ENCODE results near the gene PCNA. TPM values are rescaled to one million over a fixed set of nuclear protein-coding genes. Genes with fewer than 3 reads are reported as not detected.
"Not testable (repeated sequence)": the region's sequence is repeated elsewhere in the genome, so short reads cannot be mapped to it uniquely, and the experiment has no call there.

The PCNA gene
- total RNA-seq, 1 experiment from 2014 or later: 571 TPM

GRCh38 chr20:5099009-5099408 lies 20.7 kb downstream of the PCNA start:
- DNase-seq (ENCODE audit: low spot score): not testable (repeated sequence)

GRCh38 chr20:5096463-5096862 lies 23.3 kb downstream of the PCNA start:
- DNase-seq (ENCODE audit: low spot score): no peak

GRCh38 chr20:5095931-5096330 lies 23.8 kb downstream of the PCNA start:
- DNase-seq (ENCODE audit: low spot score): no peak

DNA sequence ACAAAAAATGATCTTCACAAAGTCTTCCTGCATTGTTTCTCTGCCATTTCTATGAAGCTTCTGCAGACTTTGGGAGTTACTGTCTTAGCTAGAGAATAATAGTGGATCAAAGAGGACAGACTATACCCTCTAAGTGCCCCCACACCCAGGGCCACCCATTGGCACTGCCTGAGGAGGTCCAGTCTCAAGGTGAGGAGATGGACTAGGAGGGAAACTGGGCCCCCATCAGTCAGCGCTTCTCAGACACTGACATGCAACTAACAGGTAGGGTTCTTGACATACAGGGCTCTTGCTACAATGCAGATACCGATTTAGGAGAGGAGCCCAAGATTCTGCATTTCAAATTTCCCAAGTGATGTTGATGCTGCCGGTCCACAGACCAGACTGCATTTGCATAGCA lies 24.3 kb downstream of the PCNA start:
- DNase-seq (ENCODE audit: low spot score): no peak

DNA sequence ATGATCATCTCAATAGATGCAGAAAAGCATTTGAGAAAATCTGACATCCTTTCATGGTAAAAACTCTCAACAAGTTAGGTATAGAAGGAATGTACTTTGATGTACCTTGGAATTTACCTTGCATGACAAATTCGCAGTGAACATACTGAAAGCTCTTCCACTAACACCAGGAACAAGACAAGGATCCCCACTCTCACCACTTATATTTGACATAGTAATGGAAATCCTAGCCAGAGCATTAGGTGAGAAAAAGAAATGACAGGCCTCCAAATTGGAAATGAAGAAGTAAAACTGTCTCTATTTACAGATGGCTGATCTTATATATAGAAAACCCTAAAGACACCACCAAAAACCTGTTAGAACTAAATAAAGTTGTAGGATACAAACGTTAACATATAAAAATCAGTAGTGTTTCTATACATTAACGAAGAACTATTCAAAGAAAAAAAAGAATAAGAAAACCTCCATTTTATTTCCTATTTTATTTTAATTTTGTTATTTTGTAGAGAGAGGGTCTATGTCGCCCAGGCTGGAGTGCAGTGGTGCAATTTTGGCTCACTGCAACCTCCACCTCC lies 26.9 kb downstream of the PCNA start:
- DNase-seq (ENCODE audit: low spot score): no peak

DNA sequence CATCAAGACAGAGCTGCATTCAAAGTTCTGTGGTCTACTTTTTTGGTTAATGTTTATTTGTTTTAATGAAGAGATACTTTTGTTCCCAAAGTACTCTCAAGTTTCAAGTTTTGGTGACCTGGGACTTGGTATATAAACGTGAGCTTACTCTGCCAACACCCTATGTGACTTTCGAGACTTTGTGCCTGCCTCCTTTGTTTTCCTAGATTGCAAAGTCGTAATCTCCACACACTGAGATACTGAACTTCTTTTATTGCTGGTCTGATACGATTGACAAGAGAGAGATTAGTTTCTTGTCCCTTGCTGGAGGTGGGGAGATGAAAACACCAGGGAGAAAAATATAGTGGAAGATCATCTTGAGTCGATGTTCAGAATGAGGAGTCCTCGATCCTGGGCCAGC lies 27.9 kb downstream of the PCNA start:
- no peak for DNase-seq (ENCODE audit: low spot score)

GRCh38 chr20:5090191-5090590 lies 29.6 kb downstream of the PCNA start:
- no peak for DNase-seq (ENCODE audit: low spot score)

DNA sequence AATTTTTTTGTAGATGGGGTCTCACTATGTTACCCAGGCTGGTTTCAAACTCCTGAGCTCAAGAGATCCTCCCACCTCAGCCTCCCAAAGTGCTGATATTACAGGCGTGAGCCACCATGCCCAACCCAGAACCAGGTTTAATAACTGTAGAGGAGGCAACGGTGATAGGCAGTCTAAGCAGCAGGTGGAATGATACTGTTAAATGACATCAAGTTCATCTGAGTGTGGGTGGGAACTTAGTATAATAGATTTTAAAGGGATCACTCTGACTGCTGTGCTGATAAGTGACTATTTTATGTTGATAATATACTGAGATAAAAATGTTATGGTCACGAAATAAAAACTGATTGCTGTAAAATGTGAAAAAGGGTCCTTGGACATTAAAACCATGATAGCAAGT lies 31.1 kb downstream of the PCNA start:
- DNase-seq (ENCODE audit: low spot score): no peak

DNA sequence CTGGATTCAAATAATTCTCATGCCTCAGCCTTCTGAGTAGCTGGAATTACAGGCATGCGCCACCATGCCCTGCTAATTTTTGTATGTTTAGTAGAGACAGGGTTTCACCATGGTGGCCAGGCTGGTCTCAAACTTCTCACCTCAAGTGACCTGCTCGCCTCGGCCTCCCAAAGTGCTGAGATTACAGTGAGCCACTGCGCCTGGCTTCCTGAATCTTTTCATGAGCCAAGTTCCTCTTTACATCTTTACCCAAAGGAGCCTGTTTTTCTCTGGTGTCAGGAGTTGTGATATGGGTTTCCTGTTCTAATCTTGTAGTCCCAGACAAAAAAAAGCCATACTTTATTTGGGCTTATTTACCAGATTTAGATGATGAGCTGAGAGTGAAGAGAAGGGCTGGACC lies 34.4 kb downstream of the PCNA start:
- no peak for DNase-seq (ENCODE audit: low spot score)

DNA sequence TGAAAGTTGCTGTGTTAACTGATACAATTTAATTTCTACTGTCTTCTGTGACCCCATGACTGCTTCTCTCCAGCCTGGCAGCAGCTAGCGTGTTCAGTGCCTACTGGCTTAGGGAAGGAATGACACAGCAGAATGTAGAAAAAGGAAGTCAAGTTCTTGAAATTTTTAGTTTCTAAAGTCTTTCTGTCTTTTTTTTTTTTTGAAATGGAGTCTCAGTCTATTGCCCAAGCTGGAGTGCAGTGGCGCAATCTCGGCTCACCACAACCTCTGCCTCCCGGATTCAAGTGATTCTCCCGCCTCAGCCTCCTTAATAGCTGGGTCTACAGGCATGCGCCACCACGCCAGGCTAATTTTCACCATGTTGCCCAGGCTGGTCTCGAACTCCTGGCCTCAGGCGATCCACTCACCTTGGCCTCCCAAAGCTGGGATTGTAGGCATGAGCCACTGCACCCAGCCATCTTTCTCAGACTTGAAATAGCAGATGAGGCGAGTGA lies 39.3 kb downstream of the PCNA start:
- DNase-seq (ENCODE audit: low spot score): peak; percentile 80

DNA sequence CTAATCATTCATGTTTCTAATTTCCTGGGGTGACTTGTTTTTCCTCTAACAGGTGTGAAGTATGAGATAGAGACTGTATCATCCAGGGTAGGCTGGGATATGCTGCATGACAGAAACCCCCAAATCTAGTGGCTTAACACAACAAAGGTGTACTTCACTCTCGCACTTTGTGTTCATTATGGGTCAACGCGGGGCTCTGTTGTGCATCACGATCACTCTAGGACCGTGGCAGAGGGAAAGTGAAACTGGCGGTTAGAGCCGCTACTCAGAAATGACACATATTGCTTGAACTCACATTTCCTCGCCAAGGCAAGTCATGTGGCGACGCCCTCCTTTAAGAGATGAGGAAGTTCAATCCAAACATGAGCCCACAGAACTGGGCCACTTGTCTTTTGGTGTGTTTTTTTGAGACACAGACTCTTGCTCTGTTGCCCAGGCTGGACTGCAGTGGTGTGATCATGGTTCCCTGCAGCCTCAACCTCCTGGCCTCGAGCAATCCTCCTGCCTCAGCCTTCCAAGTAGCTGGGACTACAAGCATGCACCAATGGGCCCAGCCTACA lies 41.3 kb downstream of the PCNA start:
- peak; percentile 80 for DNase-seq (ENCODE audit: low spot score)

DNA sequence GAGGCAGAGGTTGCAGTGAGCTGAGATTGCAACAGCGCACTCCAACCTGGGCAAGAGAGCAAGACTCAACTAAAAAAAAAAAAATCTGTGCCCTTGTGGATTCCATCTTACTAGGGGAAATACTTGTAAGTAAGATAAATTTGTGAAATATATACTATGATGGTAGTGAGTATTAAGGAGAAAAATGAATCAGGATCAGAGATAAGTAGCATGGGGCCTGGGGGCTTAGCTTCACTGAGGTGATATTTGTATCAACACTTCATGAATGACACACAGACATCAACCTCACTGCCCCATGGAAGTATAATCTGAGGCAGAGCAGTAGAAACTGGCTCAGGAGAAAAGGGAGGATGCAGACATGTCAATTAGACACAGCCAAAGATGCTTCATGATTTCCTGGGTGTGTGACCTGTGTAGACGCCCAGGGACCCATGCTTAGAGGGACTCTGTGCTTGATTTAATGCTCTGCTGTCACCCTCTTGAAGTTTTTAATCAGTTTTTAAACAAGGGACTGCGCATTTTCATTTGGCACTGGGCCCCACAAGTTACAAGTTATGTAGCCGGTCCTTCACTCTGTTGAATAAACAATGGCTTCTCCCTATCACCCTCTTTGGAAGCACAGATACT lies 41.9 kb downstream of the PCNA start:
- no peak for DNase-seq (ENCODE audit: low spot score)

GRCh38 chr20:5076913-5077312 lies 42.8 kb downstream of the PCNA start:
- not testable (repeated sequence) for DNase-seq (ENCODE audit: low spot score)

DNA sequence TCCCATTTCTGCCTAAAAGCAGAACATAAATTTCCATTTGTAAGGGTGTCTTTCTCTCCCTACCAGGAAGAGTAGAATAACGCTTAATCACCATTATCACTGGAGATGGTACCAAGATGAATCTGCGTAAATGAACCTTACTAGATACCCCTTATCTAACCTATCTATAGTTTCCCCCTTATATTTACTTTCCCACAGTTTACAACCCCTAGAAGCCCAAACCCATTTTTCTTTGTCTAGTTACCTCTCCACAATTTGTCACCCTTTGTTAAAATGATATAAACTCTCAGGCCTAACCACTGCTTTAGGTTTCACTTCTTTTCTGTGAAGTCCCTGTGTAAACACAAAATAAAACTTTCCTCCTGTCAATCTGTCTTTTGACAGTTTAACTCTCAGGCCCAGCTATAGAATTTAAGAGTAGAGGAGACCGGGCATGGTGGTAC lies 45.5 kb downstream of the PCNA start:
- no peak for DNase-seq (ENCODE audit: low spot score)

GRCh38 chr20:5073660-5074231 lies 46.0 kb downstream of the PCNA start:
- DNase-seq (ENCODE audit: low spot score): no peak

DNA sequence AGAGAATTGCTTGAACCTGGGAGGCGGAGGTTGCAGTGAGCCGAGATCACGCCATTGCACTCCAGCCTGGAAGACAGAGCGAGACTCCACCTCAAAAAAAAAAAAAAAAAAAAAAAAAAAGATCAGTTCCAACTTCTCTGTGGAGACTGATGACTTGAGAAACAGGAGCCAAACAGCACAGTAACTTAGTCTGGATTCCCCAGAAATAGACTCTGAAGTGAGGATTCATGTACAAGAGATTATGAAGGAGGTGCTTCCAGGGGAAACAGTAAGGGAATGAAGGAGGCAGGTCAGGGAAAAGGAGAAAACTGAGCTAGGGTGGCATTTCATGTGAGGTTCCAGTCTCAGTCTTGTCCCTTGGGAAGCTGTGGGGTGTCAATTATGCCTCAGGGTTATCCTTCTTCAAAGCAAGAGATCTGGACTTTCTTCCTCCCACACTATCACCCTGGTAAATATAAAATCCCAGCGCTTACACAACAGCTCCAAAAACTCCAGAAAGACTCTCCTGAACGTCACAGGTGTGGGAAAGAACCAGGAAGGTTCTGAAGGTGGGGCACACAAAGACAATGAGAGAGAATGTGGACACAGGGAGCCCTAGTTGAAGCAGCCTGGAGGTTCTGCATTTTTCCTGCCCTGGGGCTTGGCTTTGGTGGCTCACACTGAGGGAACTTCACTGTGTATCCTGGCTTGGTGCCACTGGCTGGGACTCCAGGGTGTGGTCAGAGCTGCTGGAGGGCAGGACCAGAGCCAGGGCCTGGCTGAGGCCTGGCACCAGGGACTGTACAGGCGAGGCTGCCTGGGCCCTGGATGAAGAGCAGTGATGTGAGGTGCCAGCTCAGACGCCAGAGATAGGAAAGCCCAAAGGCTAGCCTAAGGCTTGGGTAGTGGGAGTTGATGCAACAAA lies 46.8 kb downstream of the PCNA start:
- peak; percentile 88 for DNase-seq (ENCODE audit: low spot score)

GRCh38 chr20:5071942-5072341 lies 47.8 kb downstream of the PCNA start:
- not testable (repeated sequence) for DNase-seq (ENCODE audit: low spot score)

GRCh38 chr20:5070570-5070969 lies 49.2 kb downstream of the PCNA start:
- DNase-seq (ENCODE audit: low spot score): no peak

DNA sequence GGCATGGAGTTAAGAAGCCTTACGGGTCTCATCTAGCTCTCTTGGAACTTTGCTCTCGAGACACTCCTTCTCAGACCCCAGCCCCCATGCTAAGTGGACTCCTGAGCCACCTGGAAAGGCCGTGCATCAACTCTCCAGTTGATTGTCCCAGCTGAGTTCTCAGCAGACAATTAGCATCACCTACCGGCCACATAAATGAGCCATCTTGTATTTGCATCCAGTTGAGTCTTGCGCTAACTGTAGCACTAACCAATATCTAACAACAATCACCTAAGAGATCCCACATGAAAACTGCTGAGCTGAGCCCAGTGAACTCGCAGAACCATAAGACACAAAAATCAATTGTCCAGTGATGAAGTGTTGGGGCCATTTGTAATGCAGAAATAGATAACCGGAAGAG lies 49.7 kb downstream of the PCNA start:
- no peak for DNase-seq (ENCODE audit: low spot score)

DNA sequence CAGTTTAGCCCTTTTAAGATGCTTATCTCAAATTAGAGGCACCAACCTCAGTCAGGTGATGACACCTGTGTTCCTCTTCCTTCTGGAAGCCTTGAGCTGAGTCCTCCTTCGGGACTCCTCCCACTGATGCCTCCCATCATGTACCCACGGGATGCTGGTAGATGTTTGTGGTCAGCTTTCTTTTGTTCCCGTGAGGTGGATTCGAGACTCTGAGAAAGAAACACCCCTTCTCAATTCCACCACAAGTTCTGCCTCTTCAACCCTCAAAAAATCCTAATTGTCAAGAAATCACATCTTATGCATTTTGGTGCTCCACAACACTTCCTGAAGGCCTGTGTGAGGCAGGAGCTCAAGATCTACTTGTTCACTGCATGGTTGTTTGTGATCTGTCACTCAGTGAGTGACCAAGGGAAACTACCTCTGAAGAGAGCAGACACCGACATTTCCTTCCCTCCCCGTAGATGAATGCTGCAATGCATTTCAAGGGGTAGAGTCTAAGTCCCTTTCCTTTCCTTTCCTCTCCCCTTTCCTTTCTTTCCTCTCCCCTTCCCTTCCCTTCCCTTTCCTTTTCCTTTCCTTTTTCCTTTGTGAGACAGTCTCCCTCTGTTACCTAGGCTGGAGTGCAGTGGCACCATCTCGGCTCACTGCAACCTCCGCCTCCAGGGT lies 50.5 kb downstream of the PCNA start:
- no peak for DNase-seq (ENCODE audit: low spot score)

DNA sequence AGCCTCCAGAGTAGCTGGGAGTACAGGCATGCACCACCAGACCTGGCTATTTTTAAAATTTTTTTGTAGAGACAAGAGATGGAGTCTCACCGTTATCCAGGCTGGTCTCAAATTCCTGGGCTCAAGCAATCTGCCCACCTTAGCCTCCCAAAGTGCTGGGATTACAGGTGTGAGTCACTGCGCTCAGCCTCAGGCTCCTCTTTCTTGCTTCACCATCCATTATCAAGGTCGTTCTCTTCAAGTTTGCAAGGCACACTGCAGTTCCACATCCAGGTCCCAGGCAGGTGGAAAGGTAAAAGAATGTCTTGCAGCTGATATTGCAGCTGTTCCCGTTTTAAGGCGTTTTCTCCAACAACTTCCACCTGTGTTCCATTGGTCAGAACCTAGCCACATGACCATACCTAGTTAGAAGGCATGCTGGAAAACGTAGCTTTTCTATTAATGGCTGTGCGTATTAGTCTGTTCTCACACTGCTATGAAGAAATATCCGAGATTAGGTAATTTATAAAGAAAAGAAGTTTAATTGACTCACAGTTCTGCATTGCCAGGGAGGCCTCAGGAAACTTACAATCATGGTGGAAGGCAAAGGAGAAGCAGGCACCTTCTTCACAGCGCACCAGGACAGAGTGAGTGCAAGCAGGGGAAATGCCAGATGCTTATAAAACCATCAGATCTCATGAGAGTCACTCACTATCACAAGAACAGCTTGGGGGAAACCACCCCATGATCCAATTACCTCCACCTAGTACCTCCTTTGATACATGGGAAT lies 51.7 kb downstream of the PCNA start:
- no peak for DNase-seq (ENCODE audit: low spot score)
